ENCODE results near the gene HSFY1.
"Not testable (repeated sequence)": the region's sequence is repeated elsewhere in the genome, so short reads cannot be mapped to it uniquely, and the experiment has no call there.

Gene HSFY1, protein sequence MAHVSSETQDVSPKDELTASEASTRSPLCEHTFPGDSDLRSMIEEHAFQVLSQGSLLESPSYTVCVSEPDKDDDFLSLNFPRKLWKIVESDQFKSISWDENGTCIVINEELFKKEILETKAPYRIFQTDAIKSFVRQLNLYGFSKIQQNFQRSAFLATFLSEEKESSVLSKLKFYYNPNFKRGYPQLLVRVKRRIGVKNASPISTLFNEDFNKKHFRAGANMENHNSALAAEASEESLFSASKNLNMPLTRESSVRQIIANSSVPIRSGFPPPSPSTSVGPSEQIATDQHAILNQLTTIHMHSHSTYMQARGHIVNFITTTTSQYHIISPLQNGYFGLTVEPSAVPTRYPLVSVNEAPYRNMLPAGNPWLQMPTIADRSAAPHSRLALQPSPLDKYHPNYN

GRCh38 chrY:18546420-18546819, at the start of gene HSFY1:
Gene HSFY1 (plus strand): TSS chrY:18546720. CDS start chrY:18546788, 68 bp downstream.
- H3K4me3 ChIP-seq (ENCODE audit: low read depth, low read length), result not testable (repeated sequence)

DNA sequence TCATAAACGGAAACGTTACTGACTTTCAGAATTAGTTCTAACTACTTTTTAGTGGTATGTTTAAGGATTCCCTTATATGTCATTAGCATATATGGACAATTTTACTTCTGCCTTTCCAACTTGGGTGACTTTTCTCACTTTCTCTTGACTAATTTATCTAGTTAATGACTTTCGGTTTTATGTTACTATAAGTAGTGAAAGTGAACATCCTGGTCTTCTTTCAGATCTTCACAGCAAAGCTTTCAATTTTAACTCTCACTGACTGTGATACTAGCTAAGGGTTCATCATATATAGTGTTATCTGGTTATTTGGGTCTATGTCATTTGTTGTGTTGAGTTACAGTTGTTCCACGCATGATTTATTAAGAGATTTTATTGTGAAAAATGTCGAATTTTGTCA, 42.3 kb upstream of the HSFY1 start:
- H3K4me3 ChIP-seq (ENCODE audit: low read depth, low read length), result not testable (repeated sequence)

DNA sequence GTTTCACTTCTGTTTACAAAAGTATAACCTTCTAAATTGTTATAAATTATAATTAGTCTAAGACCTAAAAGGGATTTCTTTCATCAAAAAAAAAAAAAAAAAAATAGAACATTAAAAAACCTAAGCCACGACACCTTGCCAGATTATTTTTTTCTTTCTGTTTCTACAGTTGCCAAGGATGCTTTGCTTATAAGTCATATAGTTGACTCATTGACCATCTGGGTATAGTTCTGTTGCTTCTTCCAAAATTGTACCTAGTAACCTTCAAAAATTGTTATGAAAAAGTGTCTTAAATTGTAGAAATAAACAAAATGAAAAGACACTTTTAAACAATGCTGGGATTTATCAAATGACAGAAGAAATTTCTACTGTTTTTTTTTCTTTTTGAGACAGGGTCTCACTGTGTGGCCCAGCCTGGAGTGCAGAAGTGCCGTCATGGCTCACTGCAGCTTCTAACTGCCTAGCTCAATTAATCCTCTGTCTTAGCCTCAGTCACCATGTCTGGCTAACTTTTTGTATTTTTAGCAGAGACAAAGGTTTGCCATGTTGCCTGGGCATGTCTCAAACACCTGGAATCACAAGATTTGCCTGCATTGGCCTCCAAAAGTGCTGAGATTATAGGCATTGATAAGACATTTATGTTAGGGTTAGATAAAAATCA, 15.4 kb upstream of the HSFY1 start:
- H3K4me3 ChIP-seq (ENCODE audit: low read depth, low read length), result not testable (repeated sequence)

- H3K4me3 ChIP-seq (ENCODE audit: low read depth, low read length), result not testable (repeated sequence)
Observed at GRCh38 chrY:18538952-18539351, 7.6 kb upstream of the HSFY1 start.

DNA sequence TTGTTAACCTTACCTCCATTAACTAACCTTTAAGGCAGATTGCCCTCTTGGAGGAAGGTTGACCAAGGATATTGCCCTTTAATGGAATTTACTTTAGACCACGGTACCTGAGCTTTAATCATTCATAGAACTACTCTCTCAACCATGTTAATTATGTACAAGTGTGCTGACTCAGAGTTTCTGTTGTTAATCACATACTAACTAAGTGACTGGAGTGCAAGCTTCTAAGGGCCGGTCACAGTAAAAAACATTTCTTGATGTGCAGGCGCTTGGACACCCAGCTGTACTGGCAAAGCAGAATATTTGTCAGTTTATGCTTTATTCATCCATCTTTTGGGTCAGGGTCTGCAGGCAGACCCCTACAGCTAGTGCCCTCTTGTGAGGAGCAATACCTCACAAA, 6.6 kb downstream of the HSFY1 start:
- H3K4me3 ChIP-seq (ENCODE audit: low read depth, low read length), result not testable (repeated sequence)

GRCh38 chrY:18565915-18566314, 19.4 kb downstream of the HSFY1 start:
- H3K4me3 ChIP-seq (ENCODE audit: low read depth, low read length), result not testable (repeated sequence)
